LNCAP (cell line): ENCODE data around the gene LIMA1.

ENCODE experiments used
- TF ChIP-seq, protein P1 (sequence below): fragments of 450-650 bp; IDR thresholded peaks from 2 replicates; pipeline ENCODE4 v1.5.1; 2017; ENCODE audit warnings: mild to moderate bottlenecking

Gene LIMA1

DNA sequence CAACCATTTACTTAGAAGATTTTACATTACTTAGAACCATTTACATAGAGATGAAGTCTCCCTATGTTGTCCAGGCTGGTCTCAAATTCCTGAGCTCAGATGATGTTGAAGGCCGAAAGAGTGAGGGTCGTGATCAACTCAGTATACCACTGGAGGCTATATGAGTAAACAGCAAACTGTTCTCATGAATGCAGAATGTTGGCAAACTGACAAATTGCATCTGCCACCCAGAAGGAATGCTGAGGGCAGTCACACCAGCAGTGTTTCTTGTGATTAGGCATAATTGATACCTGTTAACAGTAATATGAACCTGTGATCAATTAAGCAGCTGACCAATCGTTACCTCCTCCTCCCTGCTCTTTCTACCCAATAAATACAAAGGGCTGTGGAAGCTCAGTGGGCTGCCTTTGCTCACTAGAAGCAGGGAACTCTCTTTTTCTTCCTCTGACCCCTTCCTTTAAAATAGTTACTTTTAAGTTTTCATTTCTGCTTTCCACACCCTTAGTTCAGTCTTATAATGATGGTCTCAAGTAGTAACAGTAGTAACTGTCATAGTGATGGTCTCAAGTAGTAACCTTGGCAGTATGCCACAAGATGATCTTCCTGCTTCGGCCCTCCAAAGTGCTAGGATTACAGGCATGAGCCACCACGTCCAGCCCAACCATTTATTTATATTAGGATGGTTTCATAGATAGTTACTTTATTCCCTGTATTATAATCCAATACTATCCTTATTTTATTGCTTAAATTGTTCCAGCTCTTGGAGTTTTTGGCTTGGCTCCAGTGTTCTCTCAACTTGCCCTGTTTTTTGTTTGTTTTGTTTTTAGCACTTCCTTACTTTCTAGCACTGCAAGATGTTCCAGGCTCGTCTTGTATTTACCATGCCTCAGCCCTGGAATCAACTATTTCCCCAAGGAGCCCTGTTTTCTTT lies 25.8 kb downstream of the LIMA1 start:
- TF ChIP-seq, protein P1, sequence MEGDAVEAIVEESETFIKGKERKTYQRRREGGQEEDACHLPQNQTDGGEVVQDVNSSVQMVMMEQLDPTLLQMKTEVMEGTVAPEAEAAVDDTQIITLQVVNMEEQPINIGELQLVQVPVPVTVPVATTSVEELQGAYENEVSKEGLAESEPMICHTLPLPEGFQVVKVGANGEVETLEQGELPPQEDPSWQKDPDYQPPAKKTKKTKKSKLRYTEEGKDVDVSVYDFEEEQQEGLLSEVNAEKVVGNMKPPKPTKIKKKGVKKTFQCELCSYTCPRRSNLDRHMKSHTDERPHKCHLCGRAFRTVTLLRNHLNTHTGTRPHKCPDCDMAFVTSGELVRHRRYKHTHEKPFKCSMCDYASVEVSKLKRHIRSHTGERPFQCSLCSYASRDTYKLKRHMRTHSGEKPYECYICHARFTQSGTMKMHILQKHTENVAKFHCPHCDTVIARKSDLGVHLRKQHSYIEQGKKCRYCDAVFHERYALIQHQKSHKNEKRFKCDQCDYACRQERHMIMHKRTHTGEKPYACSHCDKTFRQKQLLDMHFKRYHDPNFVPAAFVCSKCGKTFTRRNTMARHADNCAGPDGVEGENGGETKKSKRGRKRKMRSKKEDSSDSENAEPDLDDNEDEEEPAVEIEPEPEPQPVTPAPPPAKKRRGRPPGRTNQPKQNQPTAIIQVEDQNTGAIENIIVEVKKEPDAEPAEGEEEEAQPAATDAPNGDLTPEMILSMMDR: no peak

DNA sequence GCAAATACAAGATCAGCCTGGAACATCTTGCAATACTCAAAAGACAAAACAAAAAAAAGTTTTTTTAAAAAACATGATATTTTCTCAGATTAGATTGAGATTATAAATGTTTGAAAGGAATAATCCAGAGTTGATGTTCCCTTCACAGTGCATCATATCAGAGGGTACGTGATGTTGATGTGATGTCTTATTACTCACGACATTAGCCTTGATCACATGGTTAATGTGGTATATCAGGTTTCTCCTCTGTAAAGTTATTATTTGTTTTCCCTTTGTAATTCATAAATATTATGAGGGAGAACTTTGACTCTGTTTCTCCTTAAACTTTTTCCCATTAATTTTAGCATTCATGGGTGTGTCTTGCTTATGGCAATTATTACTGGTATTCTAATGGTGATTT lies 26.6 kb downstream of the LIMA1 start:
- TF ChIP-seq, protein P1: no peak

DNA sequence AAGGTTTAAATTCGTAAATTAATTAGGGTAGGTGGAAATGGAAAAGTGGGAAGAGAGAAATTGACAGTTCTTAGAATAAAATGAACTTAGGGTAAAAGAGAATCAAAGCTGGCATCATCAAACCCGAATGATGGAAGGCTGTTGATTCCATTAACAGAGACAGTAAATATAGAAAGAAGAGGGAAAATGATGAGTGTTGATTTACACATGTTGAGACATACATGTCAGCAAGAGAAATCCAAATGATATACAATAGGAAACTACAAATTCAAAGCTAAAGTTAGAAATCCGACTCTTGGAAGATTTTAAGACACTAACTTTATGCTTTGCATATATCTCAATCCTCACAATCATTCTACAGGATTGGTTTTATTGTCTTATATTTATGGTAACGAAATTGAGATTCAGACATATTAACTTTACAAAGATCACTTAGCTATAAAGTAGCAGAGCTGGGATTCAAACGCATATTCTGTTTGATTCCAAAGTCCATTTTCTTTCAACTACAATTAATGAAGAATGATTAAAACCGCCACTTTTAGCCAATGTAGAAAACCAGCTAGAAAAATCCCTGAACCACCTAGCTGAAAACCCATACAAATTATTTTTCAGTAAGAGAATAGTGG lies 30.2 kb downstream of the LIMA1 start:
- TF ChIP-seq, protein P1: no peak

DNA sequence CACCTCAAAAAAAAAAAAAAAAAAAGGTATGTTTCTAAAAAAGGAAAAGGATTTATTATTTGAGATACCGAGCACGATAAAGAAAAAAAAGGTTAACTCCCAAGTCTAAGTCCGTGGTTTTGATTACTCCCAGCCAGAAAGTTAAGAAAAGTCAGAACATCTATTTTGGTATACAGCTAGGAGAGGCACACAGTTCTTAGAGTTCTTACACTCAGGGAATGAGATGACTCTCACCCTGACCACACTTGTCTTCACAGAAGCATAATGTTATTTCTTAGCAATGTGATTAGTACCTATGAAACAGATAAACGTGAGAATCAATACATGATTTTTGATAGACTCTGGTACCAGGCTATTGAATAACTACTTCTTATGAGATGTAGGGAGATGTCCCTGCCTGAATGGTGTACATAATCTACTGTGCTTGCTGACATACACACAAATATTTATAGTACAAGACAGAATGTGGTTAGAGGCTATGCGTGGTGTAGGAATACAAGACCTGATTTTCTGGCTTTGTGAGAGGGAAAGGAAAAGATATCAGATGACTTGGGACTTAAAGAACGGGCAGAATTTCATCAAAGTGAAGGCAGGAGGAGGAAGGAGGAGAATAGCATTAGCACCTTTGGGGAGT lies 31.6 kb downstream of the LIMA1 start:
- TF ChIP-seq, protein P1: no peak

DNA sequence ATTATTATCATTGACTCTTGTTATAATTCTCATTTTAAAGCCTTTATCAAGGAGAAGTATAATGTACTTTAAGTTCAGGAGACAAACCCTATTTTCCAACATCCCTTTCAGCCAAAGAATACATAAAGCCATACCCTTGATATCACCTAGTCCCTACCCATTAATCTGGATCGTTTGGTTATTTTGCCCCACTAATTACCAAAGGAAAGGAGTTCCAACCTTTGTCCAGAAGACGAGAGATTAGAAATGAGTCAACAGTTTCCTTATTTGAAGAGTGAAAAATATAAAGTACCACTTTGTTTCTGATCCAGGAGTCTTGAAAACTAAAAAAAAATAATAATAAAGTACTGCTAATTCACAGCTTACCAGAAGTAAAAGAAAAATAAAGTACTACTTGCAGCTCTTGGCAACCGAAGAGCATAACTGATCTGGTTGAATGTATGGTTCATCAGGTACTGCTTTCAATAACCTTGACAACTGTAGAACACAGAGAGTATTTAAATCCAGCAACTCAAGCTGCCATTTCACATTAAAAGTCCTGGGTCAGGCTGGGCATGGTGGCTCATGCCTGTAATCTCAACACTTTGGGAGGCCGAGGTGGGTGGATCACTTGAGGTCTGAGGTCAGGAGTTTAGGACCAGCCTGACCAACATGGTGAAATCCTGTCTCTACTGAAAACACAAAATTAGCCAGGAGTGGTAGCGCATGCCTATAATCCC lies 33.7 kb downstream of the LIMA1 start:
- TF ChIP-seq, protein P1: no peak

DNA sequence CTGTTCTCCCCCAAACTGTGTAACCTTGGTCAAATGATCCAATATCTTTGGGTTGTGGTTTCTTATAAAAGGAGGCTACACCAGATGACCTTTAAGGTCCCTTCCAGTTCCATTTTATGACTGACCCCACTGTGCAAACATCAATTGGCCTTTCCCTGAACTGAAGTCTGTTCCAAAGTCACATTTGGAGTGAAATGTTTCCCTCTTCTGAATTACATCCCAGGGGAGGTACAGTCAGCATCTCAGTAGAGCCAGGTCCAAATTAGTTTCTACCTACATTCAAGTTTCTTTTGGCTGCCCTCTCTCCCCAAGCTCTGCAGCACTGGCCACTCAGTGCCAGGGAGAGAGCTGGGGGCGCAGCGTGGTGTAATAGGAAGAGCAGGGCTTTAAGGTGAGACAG lies 34.4 kb downstream of the LIMA1 start:
- TF ChIP-seq, protein P1: no peak

DNA sequence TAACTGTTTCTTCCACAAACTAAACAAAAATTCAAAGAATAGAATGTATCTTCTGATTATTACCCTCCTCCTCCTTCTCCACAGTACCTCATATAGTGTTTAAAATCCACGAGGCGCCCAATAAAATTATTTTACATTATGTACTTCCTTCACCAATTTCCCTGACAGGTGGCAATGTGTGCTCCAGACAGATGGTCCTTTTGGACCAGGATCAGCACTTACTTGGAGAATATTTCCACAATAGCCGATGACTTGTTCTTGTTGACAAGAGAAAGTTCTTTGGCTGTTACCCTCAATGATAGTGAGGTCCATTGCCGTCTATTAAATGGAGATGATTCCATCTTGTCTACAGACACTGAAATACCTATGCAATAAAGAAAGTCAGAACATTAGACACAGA lies 34.9 kb downstream of the LIMA1 start:
- TF ChIP-seq, protein P1: no peak
